SK-N-SH treated with all-trans-retinoic acid at 6 μM for 48 hours (cell line): Measurements from ENCODE around the gene SYN1.

Experiments used
- ATAC-seq: fragments of 200-7000 bp; cut with Tn5 transposase; 3 replicates; pipeline ENCODE4 v1.9.1; 2020; ENCODE audit warnings: mild to moderate bottlenecking, moderate library complexity
- ARNTL ChIP-seq: fragments of 450-650 bp; formaldehyde crosslinking; IDR thresholded peaks from 2 replicates; pipeline ENCODE4 v1.5.0; 2020; ENCODE audit warnings: low read depth, mild to moderate bottlenecking, moderate library complexity, borderline replicate concordance
- BACH2 ChIP-seq: fragments of 250-450 bp; sonication (Bioruptor Pico); IDR thresholded peaks from 2 replicates; pipeline ENCODE4 v1.9.0; 2021; ENCODE audit warnings: mild to moderate bottlenecking, borderline replicate concordance
- ESRRG ChIP-seq: fragments of 250-450 bp; sonication (Bioruptor Pico); IDR thresholded peaks from 2 replicates; pipeline ENCODE4 v1.6.1; 2021; ENCODE audit warnings: mild to moderate bottlenecking
- GLIS3 ChIP-seq: fragments of 250-450 bp; sonication (Bioruptor Pico); IDR thresholded peaks from 2 replicates; pipeline ENCODE4 v1.5.0; 2020; ENCODE audit warnings: mild to moderate bottlenecking, moderate library complexity
- ISL1 ChIP-seq: fragments of 250-450 bp; sonication (Bioruptor Pico); IDR thresholded peaks from 2 replicates; pipeline ENCODE4 v2.1.2; 2022; ENCODE audit warnings: mild to moderate bottlenecking, moderate library complexity
- OSR1 ChIP-seq: fragments of 250-450 bp; sonication (Bioruptor Pico); IDR thresholded peaks from 2 replicates; pipeline ENCODE4 v1.8.0; 2022; ENCODE audit warnings: moderate library complexity, mild to moderate bottlenecking, inconsistent platforms
- PPARA ChIP-seq: fragments of 250-450 bp; sonication (Bioruptor Pico); IDR thresholded peaks from 2 replicates; pipeline ENCODE4 v1.5.0; 2020; ENCODE audit warnings: mild to moderate bottlenecking, borderline replicate concordance
- RARB ChIP-seq: fragments of 250-450 bp; sonication (Bioruptor Pico); IDR thresholded peaks from 2 replicates; pipeline ENCODE4 v1.8.0; 2021; ENCODE audit warnings: mild to moderate bottlenecking, moderate library complexity
- SNAI2 ChIP-seq: fragments of 250-450 bp; sonication (Bioruptor Pico); IDR thresholded peaks from 2 replicates; pipeline ENCODE4 v1.5.0; 2020; ENCODE audit warnings: mild to moderate bottlenecking, moderate library complexity
- TCF4 ChIP-seq: fragments of 250-450 bp; sonication (Bioruptor Pico); IDR thresholded peaks from 2 replicates; pipeline ENCODE4 v1.8.0; 2021; ENCODE audit warnings: mild to moderate bottlenecking, moderate library complexity, borderline replicate concordance
- TOX ChIP-seq: fragments of 250-450 bp; sonication (Bioruptor Pico); IDR thresholded peaks from 2 replicates; pipeline ENCODE4 v1.8.0; 2021; ENCODE audit warnings: mild to moderate bottlenecking, moderate library complexity, borderline replicate concordance
- TSHZ2 ChIP-seq: fragments of 250-450 bp; sonication (Bioruptor Pico); IDR thresholded peaks from 2 replicates; pipeline ENCODE4 v1.5.0; 2020; ENCODE audit warnings: mild to moderate bottlenecking, moderate library complexity
- ZC3H10 ChIP-seq: fragments of 250-450 bp; sonication (Bioruptor Pico); IDR thresholded peaks from 2 replicates; pipeline ENCODE4 v1.5.1; 2021; ENCODE audit warnings: mild to moderate bottlenecking, moderate library complexity
- ZFP30 ChIP-seq: fragments of 450-650 bp; formaldehyde crosslinking; IDR thresholded peaks from 2 replicates; pipeline ENCODE4 v1.5.0; 2022; ENCODE audit warnings: mild to moderate bottlenecking, moderate library complexity
- ZNF70 ChIP-seq: fragments of 450-650 bp; formaldehyde crosslinking; IDR thresholded peaks from 2 replicates; pipeline ENCODE4 v1.5.0; 2020; ENCODE audit warnings: mild to moderate bottlenecking, moderate library complexity

Gene SYN1

GRCh38 chrX:47638816-47639215 is 19.2 kb upstream of the SYN1 start:
- ATAC-seq = no peak
- no peak for TF ChIP-seq BACH2 (CRISPR knock-in tag)
- no peak for TF ChIP-seq GLIS3 (CRISPR knock-in tag)
- TF ChIP-seq TOX = no peak
- no peak for TF ChIP-seq ZFP30
- TF ChIP-seq TSHZ2 (CRISPR knock-in tag) = no peak

- ATAC-seq = peak; percentile 78
- TF ChIP-seq BACH2 (CRISPR knock-in tag) = no peak
- no peak for TF ChIP-seq ZNF70 (CRISPR knock-in tag)
- TF ChIP-seq TOX = no peak
- TF ChIP-seq ESRRG (CRISPR knock-in tag) = no peak
- TF ChIP-seq TSHZ2 (CRISPR knock-in tag) = no peak
- TF ChIP-seq TCF4 (CRISPR knock-in tag) = no peak
Observed at GRCh38 chrX:47637546-47638195, 18.0 kb upstream of the SYN1 start.

GRCh38 chrX:47634871-47635575 is 15.4 kb upstream of the SYN1 start:
- no peak for ATAC-seq

GRCh38 chrX:47633689-47634590 is 14.3 kb upstream of the SYN1 start:
- ATAC-seq = no peak
- TF ChIP-seq TCF4 (CRISPR knock-in tag) = no peak
- no peak for TF ChIP-seq PPARA (CRISPR knock-in tag)
- no peak for TF ChIP-seq RARB (CRISPR knock-in tag)
- no peak for TF ChIP-seq ZC3H10
- TF ChIP-seq TOX = no peak
- TF ChIP-seq ZNF70 (CRISPR knock-in tag) = no peak
- TF ChIP-seq, all 23 proteins: peak for 0

More at GRCh38 chrX:47634871-47635575, 15.4 kb upstream of the SYN1 start:
- no peak for TF ChIP-seq ARNTL
- TF ChIP-seq SNAI2 (CRISPR knock-in tag) = no peak
- no peak for TF ChIP-seq OSR1 (CRISPR knock-in tag)
- no peak for TF ChIP-seq GLIS3 (CRISPR knock-in tag)
- no peak for TF ChIP-seq TOX
- no peak for TF ChIP-seq RARB (CRISPR knock-in tag)
- TF ChIP-seq ISL1 (CRISPR knock-in tag) = no peak
- TF ChIP-seq TSHZ2 (CRISPR knock-in tag) = no peak
- TF ChIP-seq ZC3H10 = no peak
